ENCODE results near the gene MARCKSL1.
"Not testable (repeated sequence)": the region's sequence is repeated elsewhere in the genome, so short reads cannot be mapped to it uniquely, and the experiment has no call there.

The MARCKSL1 gene

GRCh38 chr1:32289256-32289655, 46.8 kb downstream of the MARCKSL1 start:
- no peak for DNase-seq (ENCODE audit: low read depth, low spot score)

- DNase-seq (ENCODE audit: low read depth, low spot score): peak; percentile 64
Measured at GRCh38 chr1:32286763-32287162, 49.3 kb downstream of the MARCKSL1 start.

- DNase-seq (ENCODE audit: low read depth, low spot score): no peak
Measured at GRCh38 chr1:32285658-32286057, 50.4 kb downstream of the MARCKSL1 start.

- not testable (repeated sequence) for DNase-seq (ENCODE audit: low read depth, low spot score)
Measured at GRCh38 chr1:32284777-32285176, 51.3 kb downstream of the MARCKSL1 start.

Data from ELF-1 (cell line).